Activated CD4-positive, alpha-beta T cell treated with anti-CD3 and anti-CD28 coated beads, Interleukin-2, amount 10 ng/mL, durations not matched to agents 7 days and 5 days (primary cell): ENCODE results near the gene SERPINE3. TPM values are rescaled to one million over a fixed set of nuclear protein-coding genes. Genes with fewer than 3 reads are reported as not detected.

Experiments
- CTCF ChIA-PET: fragments of 350-600 bp; sonication (Branson Sonifier 250); formaldehyde crosslinking; loops from one replicate; lab custom pipeline; 2021; ENCODE audit warnings: antibody characterized with exemption; lab: Charles Lee
- POLR2A ChIA-PET: fragments of 350-600 bp; sonication (Branson Sonifier 250); formaldehyde crosslinking; loops from one replicate; lab custom pipeline; 2021; ENCODE audit warnings: antibody characterized with exemption; lab: Charles Lee
- DNase-seq: peaks from one replicate; pipeline ENCODE4 v3.0.0-alpha.2; 2020
- H3K27ac Mint-ChIP-seq: one replicate; pipeline ENCODE4 v1.8.0; 2021; ENCODE audit warnings: mild to moderate bottlenecking, moderate library complexity, mixed read lengths
- H3K27me3 Mint-ChIP-seq: one replicate; pipeline ENCODE4 v1.8.0; 2021; ENCODE audit warnings: mixed read lengths
- H3K36me3 Mint-ChIP-seq: one replicate; pipeline ENCODE4 v1.8.0; 2021; ENCODE audit warnings: low read depth, mixed read lengths
- H3K4me1 Mint-ChIP-seq: one replicate; pipeline ENCODE4 v1.8.0; 2021; ENCODE audit warnings: mixed read lengths
- H3K4me3 Mint-ChIP-seq: one replicate; pipeline ENCODE4 v1.8.0; 2021; ENCODE audit warnings: mild to moderate bottlenecking, moderate library complexity, mixed read lengths
- H3K9me3 Mint-ChIP-seq: one replicate; pipeline ENCODE4 v1.8.0; 2021; ENCODE audit warnings: mixed read lengths
- total RNA-seq, 2 experiments: library from RNA; stranded (reverse); gene quantifications; one replicate each; pipeline ENCODE4 v1.2.3, GENCODE V29; 2021

The SERPINE3 gene
- total RNA-seq, 2 experiments from 2014 or later: not detected

- CTCF ChIA-PET: no interaction called here
- Mint-ChIP-seq H3K4me1 (no peaks in the 10 kb centered on the region), H3K36me3 (no peaks in the 10 kb centered on the region), H3K9me3 (no peaks in the 10 kb centered on the region), H3K27me3 (no peaks in the 10 kb centered on the region), H3K27ac (no peak overlapping the region), H3K4me3 (no peak overlapping the region)
- no peak for DNase-seq
- POLR2A ChIA-PET: no interaction called here
Measured at GRCh38 chr13:51349016-51349415, 9.5 kb downstream of the SERPINE3 start.

GRCh38 chr13:51355217-51355616 is 15.7 kb downstream of the SERPINE3 start:
- no peak for DNase-seq
- Mint-ChIP-seq H3K27me3 (no peaks in the 10 kb centered on the region), H3K4me3 (no peak overlapping the region), H3K9me3 (no peaks in the 10 kb centered on the region), H3K4me1 (no peaks in the 10 kb centered on the region), H3K36me3 (no peaks in the 10 kb centered on the region), H3K27ac (no peak overlapping the region)
- CTCF ChIA-PET: interaction anchor here (0.8 to 1.3 kb wide), 3 partner anchors 14 to 138 kb away, joined by 3 to 6 read pairs (median 3); partner anchors contain the start of gene SERPINE3
- POLR2A ChIA-PET: no interaction called here

GRCh38 chr13:51357928-51358595 is 18.6 kb downstream of the SERPINE3 start:
- H3K9me3 Mint-ChIP-seq: no peaks in the 10 kb centered on the region
- H3K27me3 Mint-ChIP-seq: no peaks in the 10 kb centered on the region
- ChIA-PET CTCF (no interaction called here), POLR2A (no interaction called here)
- no peaks in the 10 kb centered on the region for H3K4me1 Mint-ChIP-seq
- H3K36me3 Mint-ChIP-seq: peaks cover 12% of the 10 kb centered on the region
- no peak overlapping the region for H3K4me3 Mint-ChIP-seq
- DNase-seq: no peak
- no peak overlapping the region for H3K27ac Mint-ChIP-seq

- Mint-ChIP-seq H3K4me1 (peaks cover under 1% of the 10 kb centered on the region), H3K27me3 (no peaks in the 10 kb centered on the region), H3K4me3 (no peak overlapping the region), H3K27ac (no peak overlapping the region), H3K36me3 (peaks cover 15% of the 10 kb centered on the region), H3K9me3 (no peaks in the 10 kb centered on the region)
- no peak for DNase-seq
- POLR2A ChIA-PET: no interaction called here
- CTCF ChIA-PET: no interaction called here
Measured at GRCh38 chr13:51359352-51359751, 19.9 kb downstream of the SERPINE3 start.

GRCh38 chr13:51360489-51360888 is 21.0 kb downstream of the SERPINE3 start:
- H3K4me3 Mint-ChIP-seq: no peak overlapping the region
- DNase-seq: no peak
- no peaks in the 10 kb centered on the region for H3K27me3 Mint-ChIP-seq
- H3K36me3 Mint-ChIP-seq: peaks cover 23% of the 10 kb centered on the region
- H3K4me1 Mint-ChIP-seq: peaks cover 3% of the 10 kb centered on the region
- no peaks in the 10 kb centered on the region for H3K9me3 Mint-ChIP-seq
- no peak overlapping the region for H3K27ac Mint-ChIP-seq
- POLR2A ChIA-PET: no interaction called here
- CTCF ChIA-PET: interaction anchor here (0.5 to 0.7 kb wide), 2 partner anchors 24 to 60 kb away, joined by 3 read pairs; no protein-coding TSS in a partner anchor

- Mint-ChIP-seq H3K9me3 (no peaks in the 10 kb centered on the region), H3K4me3 (no peak overlapping the region), H3K27me3 (no peaks in the 10 kb centered on the region), H3K4me1 (peaks cover 3% of the 10 kb centered on the region), H3K36me3 (peaks cover 24% of the 10 kb centered on the region), H3K27ac (no peak overlapping the region)
- DNase-seq: no peak
- ChIA-PET CTCF (no interaction called here), POLR2A (no interaction called here)
Measured at GRCh38 chr13:51361106-51361505, 21.6 kb downstream of the SERPINE3 start.

- CTCF ChIA-PET: no interaction called here
- no peak for DNase-seq
- H3K4me3 Mint-ChIP-seq: no peak overlapping the region
Measured at GRCh38 chr13:51363625-51364024, 24.1 kb downstream of the SERPINE3 start.

GRCh38 chr13:51364404-51365008 is 25.0 kb downstream of the SERPINE3 start:
- H3K4me1 Mint-ChIP-seq: peaks cover 3% of the 10 kb centered on the region
- H3K27me3 Mint-ChIP-seq: no peaks in the 10 kb centered on the region
- no peaks in the 10 kb centered on the region for H3K9me3 Mint-ChIP-seq
- CTCF ChIA-PET: no interaction called here
- no peak overlapping the region for H3K4me3 Mint-ChIP-seq
- no peak overlapping the region for H3K27ac Mint-ChIP-seq
- DNase-seq: no peak
- peaks cover 40% of the 10 kb centered on the region for H3K36me3 Mint-ChIP-seq
- POLR2A ChIA-PET: no interaction called here

More at GRCh38 chr13:51363625-51364024, 24.1 kb downstream of the SERPINE3 start:
- Mint-ChIP-seq H3K4me1 (peaks cover 3% of the 10 kb centered on the region), H3K27me3 (no peaks in the 10 kb centered on the region), H3K27ac (no peak overlapping the region), H3K36me3 (peaks cover 34% of the 10 kb centered on the region), H3K9me3 (no peaks in the 10 kb centered on the region)
- POLR2A ChIA-PET: no interaction called here

- Mint-ChIP-seq H3K9me3 (no peaks in the 10 kb centered on the region), H3K4me1 (no peaks in the 10 kb centered on the region), H3K27me3 (no peaks in the 10 kb centered on the region), H3K27ac (no peak overlapping the region), H3K36me3 (peaks cover 26% of the 10 kb centered on the region), H3K4me3 (no peak overlapping the region)
- ChIA-PET POLR2A (no interaction called here), CTCF (interaction anchor here (1.1 kb wide), 1 partner anchor 22 kb away, joined by 3 read pairs; no protein-coding TSS in a partner anchor)
- no peak for DNase-seq
Measured at GRCh38 chr13:51370116-51370515, 30.6 kb downstream of the SERPINE3 start.

- Mint-ChIP-seq H3K27ac (no peak overlapping the region), H3K4me3 (no peak overlapping the region), H3K36me3 (peaks cover 30% of the 10 kb centered on the region), H3K27me3 (no peaks in the 10 kb centered on the region), H3K4me1 (no peaks in the 10 kb centered on the region), H3K9me3 (no peaks in the 10 kb centered on the region)
- DNase-seq: no peak
- POLR2A ChIA-PET: no interaction called here
- CTCF ChIA-PET: interaction anchor here (1.1 kb wide), 1 partner anchor 23 kb away, joined by 3 read pairs; no protein-coding TSS in a partner anchor
Measured at GRCh38 chr13:51370811-51371210, 31.3 kb downstream of the SERPINE3 start.

- H3K36me3 Mint-ChIP-seq: peaks cover 30% of the 10 kb centered on the region
- DNase-seq: no peak
- H3K27me3 Mint-ChIP-seq: no peaks in the 10 kb centered on the region
- no peaks in the 10 kb centered on the region for H3K4me1 Mint-ChIP-seq
- CTCF ChIA-PET: interaction anchor here (0.5 to 0.7 kb wide), 2 partner anchors 577 to 1169 kb away, joined by 3 read pairs; no protein-coding TSS in a partner anchor
- no peaks in the 10 kb centered on the region for H3K9me3 Mint-ChIP-seq
- no peak overlapping the region for H3K27ac Mint-ChIP-seq
- POLR2A ChIA-PET: no interaction called here
- H3K4me3 Mint-ChIP-seq: no peak overlapping the region
Measured at GRCh38 chr13:51371768-51372399, 32.4 kb downstream of the SERPINE3 start.

GRCh38 chr13:51373451-51373850 is 34.0 kb downstream of the SERPINE3 start:
- no peaks in the 10 kb centered on the region for H3K27me3 Mint-ChIP-seq

GRCh38 chr13:51380269-51380668 is 40.8 kb downstream of the SERPINE3 start:
- Mint-ChIP-seq H3K27me3 (no peaks in the 10 kb centered on the region), H3K27ac (no peak overlapping the region), H3K36me3 (peaks cover 39% of the 10 kb centered on the region), H3K4me1 (no peaks in the 10 kb centered on the region), H3K4me3 (no peak overlapping the region), H3K9me3 (no peaks in the 10 kb centered on the region)
- POLR2A ChIA-PET: no interaction called here
- no peak for DNase-seq
- CTCF ChIA-PET: interaction anchor here (1.2 to 1.7 kb wide), 2 partner anchors 384 to 435 kb away, joined by 3 to 4 read pairs; no protein-coding TSS in a partner anchor

More at GRCh38 chr13:51373451-51373850, 34.0 kb downstream of the SERPINE3 start:
- Mint-ChIP-seq H3K4me1 (no peaks in the 10 kb centered on the region), H3K36me3 (peaks cover 39% of the 10 kb centered on the region), H3K9me3 (no peaks in the 10 kb centered on the region), H3K27ac (no peak overlapping the region), H3K4me3 (no peak overlapping the region)
- ChIA-PET CTCF (no interaction called here), POLR2A (no interaction called here)
- no peak for DNase-seq
